Smooth muscle cell of the brain vasculature (primary cell): ENCODE data around the gene SAMD11.
"Not testable (repeated sequence)": the region's sequence is repeated elsewhere in the genome, so short reads cannot be mapped to it uniquely, and the experiment has no call there.

ENCODE experiments used
- DNase-seq: peaks from one replicate; pipeline ENCODE4 v3.0.0-alpha.2; 2012; ENCODE audit warnings: low read depth, low spot score

The SAMD11 gene, protein sequence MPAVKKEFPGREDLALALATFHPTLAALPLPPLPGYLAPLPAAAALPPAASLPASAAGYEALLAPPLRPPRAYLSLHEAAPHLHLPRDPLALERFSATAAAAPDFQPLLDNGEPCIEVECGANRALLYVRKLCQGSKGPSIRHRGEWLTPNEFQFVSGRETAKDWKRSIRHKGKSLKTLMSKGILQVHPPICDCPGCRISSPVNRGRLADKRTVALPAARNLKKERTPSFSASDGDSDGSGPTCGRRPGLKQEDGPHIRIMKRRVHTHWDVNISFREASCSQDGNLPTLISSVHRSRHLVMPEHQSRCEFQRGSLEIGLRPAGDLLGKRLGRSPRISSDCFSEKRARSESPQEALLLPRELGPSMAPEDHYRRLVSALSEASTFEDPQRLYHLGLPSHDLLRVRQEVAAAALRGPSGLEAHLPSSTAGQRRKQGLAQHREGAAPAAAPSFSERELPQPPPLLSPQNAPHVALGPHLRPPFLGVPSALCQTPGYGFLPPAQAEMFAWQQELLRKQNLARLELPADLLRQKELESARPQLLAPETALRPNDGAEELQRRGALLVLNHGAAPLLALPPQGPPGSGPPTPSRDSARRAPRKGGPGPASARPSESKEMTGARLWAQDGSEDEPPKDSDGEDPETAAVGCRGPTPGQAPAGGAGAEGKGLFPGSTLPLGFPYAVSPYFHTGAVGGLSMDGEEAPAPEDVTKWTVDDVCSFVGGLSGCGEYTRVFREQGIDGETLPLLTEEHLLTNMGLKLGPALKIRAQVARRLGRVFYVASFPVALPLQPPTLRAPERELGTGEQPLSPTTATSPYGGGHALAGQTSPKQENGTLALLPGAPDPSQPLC

GRCh38 chr1:923131-923990, at the start of gene SAMD11:
Gene SAMD11, plus strand, starts transcription at chr1:923923. Its CDS starts 509 bp downstream, at chr1:924432.
- no peak for DNase-seq

DNA sequence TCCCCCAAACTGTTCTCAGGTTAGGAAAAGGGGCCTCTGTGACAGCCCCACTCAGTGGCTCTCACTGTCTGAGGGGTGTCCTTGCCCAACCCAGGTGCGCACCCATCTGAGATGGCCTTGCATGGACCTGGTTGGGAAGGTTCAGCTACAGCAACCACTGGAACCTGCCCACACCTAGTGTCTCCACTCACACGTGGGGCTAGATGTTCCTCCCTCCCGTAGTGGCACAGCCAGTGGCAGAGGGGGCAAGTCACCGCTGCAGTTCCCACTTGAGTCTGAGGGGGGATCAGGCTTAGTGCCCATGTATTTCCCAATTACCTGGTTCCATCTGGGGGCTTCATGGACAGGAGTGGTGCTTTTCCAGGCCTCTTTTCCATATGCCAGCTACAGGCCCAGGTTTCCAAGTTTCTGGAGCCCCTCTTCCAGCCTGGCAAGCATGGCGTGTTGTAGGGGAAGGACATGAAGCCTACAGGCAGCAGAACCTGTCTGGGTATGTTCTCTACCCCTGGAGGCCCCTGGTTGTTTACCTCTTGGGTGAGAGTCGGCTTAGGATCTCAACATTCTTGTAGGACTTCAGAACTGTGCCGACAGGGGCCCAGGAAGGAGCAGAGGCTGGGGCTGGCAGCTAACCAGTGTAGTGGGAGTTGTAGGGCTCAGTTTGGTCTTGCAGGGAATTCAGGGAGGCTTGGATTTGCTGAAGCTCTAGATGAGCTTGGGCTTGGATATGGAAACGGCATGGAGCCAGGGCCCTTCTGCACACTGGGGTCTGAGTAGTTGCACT, 47.1 kb upstream of the SAMD11 start:
- DNase-seq: not testable (repeated sequence)

DNA sequence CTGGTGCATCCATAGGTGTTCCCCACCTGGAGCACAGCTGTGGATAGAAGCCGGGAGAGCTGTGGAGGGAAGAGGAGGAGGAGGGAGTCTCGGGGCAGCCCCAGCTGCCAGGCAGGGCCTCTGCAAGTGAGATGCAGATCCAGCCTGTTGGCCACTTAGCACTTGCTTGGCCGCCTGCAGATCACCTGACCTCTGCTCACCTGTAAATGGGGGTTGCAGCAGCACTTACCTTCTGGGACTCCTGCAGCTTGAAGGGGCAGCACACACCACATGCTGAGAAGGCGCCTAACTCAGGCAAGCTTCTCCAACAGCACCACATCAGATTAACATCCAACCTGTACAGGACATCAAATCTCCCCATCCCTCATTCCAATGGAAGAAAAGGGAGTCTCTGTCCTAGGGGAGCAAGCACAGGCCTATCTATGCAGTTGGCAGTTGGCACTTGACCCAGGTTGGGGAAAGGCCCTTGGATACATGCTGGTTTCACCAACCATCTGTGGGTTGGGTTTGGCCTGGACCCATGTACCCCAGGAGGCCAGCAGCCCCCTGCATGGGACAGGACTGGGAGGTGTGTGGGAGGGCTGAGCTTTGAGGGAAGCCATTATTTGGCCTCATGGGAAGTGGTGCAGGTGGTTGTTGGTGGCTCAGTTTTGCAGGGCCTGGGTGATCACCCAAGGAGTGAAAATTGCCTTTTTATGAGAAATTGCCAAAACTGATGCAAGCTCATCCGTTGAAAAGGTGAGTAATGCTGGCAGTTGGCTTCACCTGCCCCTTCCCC, 46.3 kb upstream of the SAMD11 start:
- DNase-seq: not testable (repeated sequence)

GRCh38 chr1:880511-880910, 43.2 kb upstream of the SAMD11 start:
- not testable (repeated sequence) for DNase-seq

- DNase-seq: not testable (repeated sequence)
Observed at GRCh38 chr1:880915-881314, 42.8 kb upstream of the SAMD11 start.

DNA sequence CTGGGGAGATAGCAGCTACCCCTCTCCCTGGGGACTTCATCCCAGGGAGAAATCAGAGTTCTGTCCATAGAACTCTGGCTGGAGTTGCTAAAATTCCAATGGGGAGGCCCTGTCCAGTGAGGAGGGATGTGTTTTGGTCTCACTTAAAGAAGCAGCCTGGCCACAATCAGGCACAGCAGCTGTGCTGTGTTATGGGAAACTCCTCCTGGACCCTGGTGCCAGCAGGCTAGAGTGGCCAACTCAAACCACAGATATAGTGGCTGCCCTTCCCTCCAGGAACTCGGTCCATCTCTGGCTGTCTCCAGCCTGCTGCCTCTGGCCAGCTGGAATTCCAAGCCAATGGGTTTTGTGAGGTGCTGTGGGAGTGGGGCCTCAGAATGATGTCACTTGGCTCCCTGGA, 37.4 kb upstream of the SAMD11 start:
- DNase-seq: no peak

GRCh38 chr1:886760-887159, 37.0 kb upstream of the SAMD11 start:
- no peak for DNase-seq

DNA sequence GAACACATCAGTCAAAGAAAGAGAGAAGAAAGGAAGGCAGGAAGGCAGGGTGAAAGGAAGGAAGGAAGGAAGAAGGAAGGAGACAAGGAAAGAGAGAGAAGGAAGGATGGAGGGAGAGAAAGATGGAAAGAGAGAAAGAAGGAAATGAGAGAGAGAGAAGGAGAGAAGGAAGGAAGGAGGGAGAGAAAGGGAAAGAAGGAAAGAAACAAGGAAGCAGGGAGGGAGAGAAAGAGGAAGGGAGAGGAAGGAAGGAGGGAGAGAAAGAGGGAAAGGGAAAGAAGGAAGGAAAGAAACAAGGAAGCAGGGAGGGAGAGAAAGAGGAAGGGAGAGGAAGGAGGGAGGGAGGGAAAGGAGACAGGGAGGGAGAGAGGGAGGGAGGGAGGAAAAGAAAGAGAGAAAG, 35.4 kb upstream of the SAMD11 start:
- DNase-seq: no peak

- not testable (repeated sequence) for DNase-seq
Observed at GRCh38 chr1:889774-890173, 33.9 kb upstream of the SAMD11 start.

GRCh38 chr1:890234-890633, 33.5 kb upstream of the SAMD11 start:
- DNase-seq: not testable (repeated sequence)

- no peak for DNase-seq
Observed at GRCh38 chr1:890661-891060, 33.1 kb upstream of the SAMD11 start.

- no peak for DNase-seq
Observed at GRCh38 chr1:897226-897625, 26.5 kb upstream of the SAMD11 start.

DNA sequence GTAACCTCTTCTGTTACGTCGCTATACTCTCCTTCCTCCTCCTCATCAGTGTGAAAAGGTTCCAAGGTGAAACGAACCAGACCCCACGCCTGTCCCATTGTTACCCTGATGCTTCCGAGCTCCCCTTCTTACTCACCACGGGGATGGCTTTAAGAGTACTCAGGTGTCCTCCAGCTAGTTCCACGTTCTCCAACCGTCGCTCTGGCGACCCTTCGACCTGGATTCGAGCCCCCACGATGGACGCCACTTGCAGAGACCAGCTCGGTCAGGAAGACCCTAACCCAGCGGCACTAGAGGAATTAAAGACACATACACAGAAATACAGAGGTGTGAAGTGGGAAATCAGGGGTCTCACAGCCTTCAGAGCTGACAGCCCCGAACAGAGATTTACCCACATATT, 25.8 kb upstream of the SAMD11 start:
- not testable (repeated sequence) for DNase-seq

GRCh38 chr1:899636-900317, 23.9 kb upstream of the SAMD11 start:
- no peak for DNase-seq

DNA sequence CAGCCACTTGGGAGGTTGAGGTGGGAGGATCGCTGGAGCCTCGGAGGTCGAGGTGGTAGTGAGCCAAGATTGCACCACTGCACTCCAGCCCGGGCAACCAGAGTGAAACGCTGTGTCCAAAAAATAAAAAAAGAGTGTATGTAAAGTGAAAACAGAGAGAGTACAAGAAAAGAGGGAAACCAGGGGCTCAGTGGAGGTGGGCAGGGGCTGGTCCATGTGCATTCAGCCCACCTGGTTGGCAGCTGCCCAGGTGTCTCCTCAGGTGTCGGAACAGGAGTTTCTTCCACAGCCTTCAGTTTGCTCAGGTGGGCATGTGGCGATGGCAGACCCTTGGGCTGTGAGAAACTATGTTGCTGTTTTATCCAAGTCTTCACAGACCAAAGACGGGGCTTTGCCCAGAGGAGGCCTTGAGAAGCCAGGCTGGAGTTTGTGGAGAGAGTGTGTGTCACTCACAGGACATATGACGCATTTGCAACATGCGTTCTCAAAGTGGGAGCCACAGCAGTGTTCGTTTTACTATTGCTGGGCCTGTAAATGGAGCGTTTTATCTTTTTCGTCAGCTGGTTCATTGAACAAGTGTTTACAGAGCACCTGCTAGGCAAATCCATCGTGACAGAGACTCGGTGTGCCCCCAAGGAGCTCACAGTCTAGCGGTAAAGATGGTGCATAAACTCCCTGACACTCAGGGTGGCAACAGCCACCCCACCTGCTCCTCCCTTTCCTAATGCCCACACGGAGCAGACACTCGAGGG, 22.4 kb upstream of the SAMD11 start:
- no peak for DNase-seq

- no peak for DNase-seq
Observed at GRCh38 chr1:902802-903201, 20.9 kb upstream of the SAMD11 start.

DNA sequence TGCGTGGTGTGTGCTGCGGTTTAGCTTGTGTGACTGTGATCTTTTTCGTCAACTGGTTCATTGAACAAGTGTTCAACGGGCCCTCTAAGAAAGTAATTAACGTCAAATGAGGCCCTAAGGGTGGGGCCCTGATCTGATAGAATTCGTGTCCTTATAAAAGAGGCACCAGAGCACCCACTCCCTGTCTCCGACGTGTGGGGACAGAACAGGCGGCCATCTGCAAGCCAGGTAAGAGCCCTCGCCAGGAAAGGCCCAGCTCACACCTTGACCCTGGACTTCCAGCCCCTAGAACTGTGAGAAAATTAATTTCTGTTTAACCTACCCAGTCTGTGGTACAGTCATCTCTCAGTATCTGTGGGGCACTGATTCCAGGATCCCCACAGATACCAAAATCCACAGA, 20.4 kb upstream of the SAMD11 start:
- no peak for DNase-seq

GRCh38 chr1:903721-904271, 19.9 kb upstream of the SAMD11 start:
- no peak for DNase-seq
